GM08714 (cell line): ENCODE data around the gene KISS1R.
A peak's percentile ranks its signal among the peaks of the same experiment; 100 is the strongest.

Source experiments
- H3K4me3 ChIP-seq: fragments of 200-500 bp; sonication (Bioruptor generic); 2 replicates; pipeline ENCODE4 v1.5.1; 2014; ENCODE audit warnings: mild to moderate bottlenecking, low read length, inconsistent platforms
- ZNF274 ChIP-seq: IDR thresholded peaks from 2 replicates; pipeline ENCODE4 v1.6.1; 2012; ENCODE audit warnings: mild to moderate bottlenecking, low read depth, low read length

KISS1R gene

DNA sequence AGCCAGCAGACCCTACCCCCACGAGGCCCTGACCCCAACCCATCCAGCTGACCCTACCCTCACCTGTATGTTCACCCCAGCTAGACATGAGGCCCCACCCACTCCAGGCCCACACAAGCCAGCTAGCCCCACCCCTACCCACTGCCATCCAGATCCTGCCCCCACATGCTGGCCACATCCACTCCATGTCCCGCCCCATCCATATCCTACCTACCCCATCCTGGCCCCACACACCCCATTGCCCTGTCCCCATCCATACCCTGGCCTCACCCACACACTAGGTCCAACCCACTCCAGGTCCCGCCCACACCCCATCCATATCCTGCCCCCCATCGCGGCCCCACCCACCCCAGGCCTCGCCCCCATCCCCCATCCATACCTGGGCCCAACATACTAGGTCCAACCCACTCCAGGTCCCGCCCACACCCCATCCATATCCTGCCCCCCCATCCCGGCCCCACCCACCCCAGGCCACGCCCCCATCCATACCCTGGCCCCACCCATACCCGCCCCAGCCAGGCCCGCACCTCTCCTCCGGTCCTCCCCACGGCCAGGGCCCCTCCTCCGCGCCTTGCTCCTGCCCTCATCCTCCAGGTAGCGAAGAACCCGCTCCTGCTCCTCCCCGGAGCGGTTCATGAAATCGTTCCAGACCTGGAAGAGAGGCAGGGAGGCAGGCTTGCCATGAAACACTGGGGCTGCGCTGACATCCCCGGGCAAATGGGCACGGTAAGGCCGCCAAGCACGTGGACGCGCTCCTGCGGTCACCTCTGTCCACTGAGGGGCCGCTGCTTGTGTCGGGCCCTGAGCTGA is 16.6 kb upstream of the KISS1R start:
- TF ChIP-seq ZNF274 = no peak
- H3K4me3 ChIP-seq = no peak overlapping the region

DNA sequence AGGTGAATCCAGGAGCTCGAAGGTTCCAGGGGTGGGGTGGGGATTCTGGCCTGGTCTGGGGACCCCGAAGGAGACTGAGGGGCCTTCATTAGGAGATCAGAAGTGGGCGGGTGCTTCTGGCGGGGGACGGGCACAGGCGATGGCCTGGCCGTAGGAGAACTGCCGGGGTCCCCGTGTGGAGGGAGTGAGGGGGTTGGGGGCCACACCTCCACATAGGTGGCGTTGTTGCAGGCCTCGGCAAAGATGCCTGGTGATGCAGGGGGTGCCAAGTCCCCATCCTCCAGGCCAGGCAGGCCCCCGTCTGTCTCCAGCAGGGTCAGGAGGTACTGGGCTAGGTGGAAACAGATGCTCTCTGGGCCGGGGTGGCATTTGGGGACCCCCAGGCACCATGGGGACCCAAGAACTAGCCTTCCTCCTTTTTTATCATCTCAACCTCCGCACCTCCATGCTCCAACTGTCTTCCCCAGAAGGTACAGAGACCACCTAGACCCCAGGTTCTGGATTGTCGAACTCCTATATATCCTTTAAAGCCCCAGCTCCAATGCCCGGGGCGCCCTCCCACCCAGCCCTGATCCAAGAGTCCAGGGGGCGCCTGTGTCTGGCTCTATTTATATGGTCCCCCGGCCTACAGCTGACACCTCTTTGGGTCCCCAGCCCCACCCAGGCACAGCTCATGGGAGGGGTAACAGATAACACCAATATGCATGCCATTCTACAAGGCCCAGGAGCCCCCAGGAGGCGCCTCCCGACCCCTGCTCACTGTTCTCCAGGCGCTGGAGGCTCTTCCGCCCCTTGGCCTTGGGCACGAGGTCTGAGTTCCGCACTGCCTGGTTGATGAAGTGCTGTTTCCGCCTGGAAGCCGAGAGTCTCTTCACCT is 15.7 kb upstream of the KISS1R start:
- TF ChIP-seq ZNF274 = no peak

DNA sequence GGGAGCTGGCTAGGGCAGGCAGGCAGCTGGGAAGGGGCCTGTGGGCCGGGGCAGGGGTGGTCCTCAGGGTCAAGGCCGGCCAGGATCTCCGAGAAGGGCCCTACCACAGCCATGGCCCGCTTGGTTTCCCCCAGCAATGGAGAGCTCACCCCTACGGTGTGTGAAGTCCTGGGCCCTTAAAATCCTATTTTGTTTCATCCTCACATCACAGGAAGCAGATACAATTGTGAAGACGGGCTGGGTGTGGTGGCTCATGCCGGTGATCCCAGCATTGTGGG is 15.1 kb upstream of the KISS1R start:
- H3K4me3 ChIP-seq = no peak overlapping the region
- no peak for TF ChIP-seq ZNF274

More for the DNA sequence above, 15.7 kb upstream of the KISS1R start:
- no peak overlapping the region for H3K4me3 ChIP-seq

DNA sequence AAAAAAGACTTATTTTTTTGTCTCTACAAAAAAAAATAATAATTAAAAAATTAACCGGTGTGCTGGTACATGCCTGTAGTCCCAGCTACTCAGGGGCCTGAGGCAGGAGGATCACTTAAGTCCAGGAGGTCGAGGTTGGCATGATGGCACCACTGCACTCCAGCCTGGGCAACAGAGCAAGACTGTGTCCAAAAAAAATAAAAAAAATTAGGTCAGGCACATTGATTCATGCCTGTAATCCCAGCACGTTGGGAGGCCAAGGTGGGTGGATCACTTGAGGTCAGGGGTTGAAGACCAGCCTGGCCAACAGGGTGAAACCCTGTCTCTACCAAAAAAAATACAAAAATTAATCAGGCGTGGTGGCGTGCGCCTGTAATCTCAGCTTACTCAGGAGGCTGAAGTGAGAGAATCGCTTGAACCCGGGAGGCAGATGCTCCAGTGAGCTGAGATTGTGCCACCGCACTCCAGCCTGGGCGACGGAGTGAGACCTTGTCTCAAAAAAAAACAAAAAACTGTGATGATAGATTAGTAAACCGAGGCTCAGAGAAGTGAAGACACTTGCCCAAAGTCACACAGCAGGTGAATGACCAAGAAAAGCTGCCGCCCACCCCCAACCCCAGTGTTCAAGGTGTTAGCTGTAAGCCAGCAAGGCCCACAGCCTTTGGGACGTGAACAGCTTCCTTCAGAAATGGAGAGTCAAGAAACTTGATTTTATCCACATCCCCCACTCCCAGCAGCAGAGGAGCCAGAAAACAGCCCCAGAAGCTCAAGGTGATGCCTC is 14.5 kb upstream of the KISS1R start:
- no peak for TF ChIP-seq ZNF274

DNA sequence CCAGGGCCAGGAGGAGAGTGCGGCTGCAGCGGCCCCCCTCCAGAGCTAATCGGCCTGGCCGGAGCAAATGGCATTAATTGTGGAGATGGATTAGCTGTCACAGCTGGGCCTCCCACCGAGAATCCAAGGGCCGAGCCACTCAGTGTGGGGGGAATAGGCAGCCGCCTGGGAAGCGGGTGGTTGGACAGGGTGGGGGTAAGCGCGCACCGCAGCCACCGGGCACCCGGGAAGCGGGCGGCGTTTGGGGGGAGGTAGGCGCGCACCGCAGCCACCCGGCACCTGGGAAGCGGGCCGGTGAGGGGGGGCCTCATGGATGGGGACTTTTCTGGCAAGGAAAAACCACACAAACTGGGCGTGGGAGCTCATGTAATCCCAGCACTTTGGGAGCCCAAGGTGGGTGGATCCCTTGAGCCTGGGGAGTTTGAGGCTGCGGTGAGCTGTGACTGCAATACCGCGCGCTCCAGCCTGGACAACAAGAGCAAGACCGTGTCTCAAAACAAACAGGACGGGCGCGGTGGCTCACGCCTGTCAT is 13.8 kb upstream of the KISS1R start:
- no peak for TF ChIP-seq ZNF274

More for the DNA sequence above, 14.5 kb upstream of the KISS1R start:
- H3K4me3 ChIP-seq = no peak overlapping the region

DNA sequence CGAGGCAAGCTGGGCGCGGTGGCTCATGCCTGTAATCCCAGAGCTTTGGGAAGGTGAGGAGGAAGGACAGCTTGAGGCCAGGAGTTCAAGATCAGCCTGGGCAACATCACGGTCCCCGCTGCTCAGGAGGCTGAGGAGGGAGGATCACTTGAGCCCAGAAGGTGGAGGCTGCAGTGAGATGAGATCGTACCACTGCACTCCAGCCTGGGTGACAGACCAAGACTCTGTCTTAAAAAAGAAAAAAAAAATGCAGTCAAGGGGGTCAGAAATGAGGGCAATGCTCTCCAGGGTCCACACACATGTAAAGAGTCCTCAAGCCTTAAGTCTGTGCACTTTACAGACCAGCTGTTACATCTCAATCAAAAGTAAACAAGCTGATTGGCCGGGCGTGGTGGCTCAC is 12.6 kb upstream of the KISS1R start:
- TF ChIP-seq ZNF274 = no peak
- no peak overlapping the region for H3K4me3 ChIP-seq

More for the DNA sequence above, 13.8 kb upstream of the KISS1R start:
- no peak overlapping the region for H3K4me3 ChIP-seq

DNA sequence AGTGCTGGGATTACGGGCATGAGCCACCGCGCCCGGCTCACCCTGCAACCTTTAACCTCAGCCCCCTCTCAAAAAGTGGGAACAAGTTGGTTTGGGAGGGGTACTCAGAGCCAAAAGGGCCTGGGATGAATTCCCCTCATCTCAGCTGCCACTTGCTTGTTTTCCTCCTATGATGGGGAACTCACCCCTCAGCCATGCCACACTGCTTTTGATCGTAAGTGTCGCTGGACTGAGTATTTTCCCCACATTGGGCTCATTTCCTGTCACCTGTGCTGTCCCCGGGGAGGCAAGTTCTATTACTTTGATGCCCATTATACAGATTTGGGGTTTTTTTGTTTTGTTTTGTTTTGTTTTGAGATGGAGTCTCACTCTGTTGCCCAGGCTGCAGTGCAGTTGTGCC is 10.7 kb upstream of the KISS1R start:
- H3K4me3 ChIP-seq = no peak overlapping the region
- TF ChIP-seq ZNF274 = no peak

DNA sequence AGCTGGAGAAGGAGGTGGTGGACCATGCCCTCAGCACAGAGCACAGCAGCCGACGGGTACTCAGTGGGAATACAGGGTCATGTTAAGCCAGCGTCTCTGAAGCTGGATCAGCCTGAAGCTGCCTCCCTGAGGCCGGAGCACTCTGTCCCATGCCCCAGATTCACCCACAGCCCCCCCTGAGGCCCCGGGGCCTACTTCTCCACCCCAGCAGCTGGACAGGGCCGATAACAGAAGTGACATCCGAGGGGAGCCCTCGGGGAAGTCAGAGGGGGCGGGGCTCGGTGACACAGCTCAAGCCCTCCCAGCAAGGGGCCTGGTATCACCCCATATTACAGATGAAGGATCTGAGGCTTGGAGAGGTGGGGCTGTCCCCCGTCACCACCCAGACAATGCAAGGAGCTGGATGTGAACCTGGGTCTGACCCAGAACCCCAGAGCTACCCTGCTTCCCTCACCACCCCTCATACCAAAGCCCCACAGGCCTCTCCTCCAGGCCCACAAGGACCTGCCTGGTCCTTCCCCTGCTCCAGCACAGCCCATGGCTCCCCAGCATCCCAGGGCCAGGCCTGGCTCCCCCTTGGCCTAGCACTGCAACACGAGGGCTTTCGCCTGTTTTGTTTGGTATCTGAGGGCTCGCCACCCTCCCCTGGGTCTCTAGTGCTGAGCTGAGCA is 9.8 kb upstream of the KISS1R start:
- H3K4me3 ChIP-seq = no peak overlapping the region
- no peak for TF ChIP-seq ZNF274

DNA sequence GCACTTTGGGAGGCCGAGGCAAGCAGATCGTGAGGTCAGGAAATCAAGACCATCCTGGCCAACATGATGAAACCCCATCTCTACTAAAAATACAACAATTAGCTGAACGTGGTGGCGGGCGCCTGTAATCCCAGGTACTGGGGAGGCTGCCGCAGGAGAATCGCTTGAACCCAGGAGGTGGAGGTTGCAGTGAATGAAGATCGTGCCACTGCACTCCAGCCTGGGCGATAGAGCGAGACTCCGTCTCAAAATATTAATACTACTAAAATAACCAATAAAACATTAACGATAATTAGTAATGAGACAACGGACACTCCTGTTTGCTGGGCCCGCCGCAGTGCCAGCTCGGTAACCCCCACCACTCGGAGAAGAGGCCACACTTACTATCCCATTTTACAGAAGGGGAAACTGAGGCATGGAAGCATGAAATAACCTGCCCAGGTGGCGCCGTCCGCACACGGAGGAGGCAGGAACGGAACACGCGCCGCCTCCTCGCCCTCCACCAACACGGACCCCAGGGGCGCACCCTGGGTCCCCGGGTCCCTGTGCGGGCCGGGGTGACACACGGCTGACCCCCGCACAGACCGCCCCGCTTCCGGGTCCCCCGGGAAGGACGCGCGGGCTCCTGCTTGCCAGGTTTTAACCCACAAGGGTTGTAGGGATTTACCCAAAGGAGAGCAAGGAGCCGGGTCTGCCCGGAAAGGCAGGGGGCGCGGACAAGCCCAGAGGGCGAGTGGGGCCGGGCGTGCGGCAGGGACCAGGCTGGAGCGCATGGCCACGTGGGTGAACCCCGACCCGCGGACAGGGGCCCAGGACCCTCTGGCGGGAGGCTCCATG is 5.7 kb upstream of the KISS1R start:
- H3K4me3 ChIP-seq = no peak overlapping the region
- TF ChIP-seq ZNF274 = no peak

DNA sequence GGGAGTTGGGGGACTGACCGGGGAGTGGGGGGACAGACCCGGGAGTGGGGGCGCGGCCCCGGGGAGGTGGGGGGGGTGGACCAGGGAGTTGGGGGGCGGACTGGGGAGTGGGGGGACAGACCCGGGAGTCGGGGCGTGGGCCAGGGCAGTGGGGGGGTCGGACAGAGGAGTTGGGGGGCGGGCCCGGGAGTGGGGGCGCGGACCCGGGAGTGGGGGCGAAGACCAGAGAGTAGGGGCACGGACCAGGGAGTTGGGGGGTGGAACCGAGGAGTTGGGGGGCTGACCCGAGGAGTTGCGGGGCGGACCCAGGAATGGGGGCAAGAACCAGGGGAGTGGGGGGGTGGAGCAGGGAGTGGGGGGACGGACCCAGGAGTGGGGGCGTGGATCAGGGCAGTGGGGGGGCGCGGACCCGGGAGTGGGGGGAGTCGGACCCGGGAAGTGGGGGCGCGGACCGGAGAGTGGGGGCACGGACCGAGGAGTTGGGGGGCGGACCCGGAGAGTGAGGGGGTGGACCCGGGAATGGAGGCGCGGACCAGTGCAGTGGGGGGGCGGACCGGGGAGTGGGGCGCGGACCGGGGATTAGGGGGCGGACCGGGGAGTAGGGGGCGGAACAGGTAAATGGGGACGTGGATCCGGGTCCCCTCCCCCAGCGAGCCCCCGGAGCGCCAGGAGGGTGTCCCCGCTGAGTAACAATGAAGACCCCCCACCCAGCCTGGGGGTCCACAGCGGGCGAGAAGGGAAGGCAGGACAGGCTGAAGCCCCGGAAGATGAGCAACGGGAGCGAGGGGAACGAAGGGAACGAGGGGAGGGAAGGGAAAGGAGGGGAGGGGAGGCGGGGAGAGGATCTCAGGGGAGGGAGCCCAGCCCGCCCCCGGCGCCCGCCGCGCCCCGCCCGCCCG is 4.7 kb upstream of the KISS1R start:
- peak overlapping the region; percentile 90 for H3K4me3 ChIP-seq

DNA sequence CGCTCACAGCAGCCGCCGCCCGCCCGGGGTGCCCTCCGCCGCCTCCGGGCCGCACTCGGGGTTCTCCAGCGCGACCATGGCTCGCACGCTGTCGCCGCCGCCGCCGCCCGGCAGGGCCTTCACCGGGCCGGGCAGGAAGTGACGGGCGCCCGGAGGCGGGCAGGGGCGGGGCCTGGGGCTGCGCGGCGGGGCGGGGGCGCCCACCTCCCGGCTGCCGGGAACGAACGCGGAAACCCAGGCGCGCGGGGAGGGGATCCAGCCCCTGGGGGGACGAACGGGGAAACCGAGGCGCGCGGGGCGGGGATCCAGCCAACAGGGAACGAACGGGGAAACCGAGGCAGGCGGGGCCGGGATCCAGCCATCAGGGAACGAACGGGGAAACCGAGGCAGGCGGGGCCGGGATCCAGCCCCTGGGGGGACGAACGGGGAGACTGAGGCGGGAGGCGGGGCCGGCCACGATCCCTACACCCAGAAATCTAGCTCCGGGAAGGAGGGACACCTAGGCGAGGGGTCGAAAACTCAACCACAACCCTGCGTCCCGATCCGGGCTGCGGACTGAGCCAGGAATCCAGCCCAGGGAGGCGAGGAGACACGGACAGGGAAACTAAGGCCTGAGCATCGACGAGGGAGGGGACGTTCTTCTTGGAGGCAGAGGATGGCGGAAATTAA is 3.9 kb upstream of the KISS1R start, which contains the start of gene R3HDM4:
R3HDM4 (minus strand) TSS at position 140 of the 669 bp plus-strand sequence; CDS start at position 78, 62 bp downstream.
- H3K4me3 ChIP-seq = peak within 1 kb of the TSS; percentile 90
- TF ChIP-seq ZNF274 = no peak

More for the DNA sequence above, 4.7 kb upstream of the KISS1R start:
- no peak for TF ChIP-seq ZNF274
